Measurements from ENCODE around the gene CYP2C8. TPM values are rescaled to one million over a fixed set of nuclear protein-coding genes. Genes with fewer than 3 reads are reported as not detected.

The CYP2C8 gene
- total and polyA plus RNA-seq, 2 donors (not counting 3 experiments of a cell fraction or from before 2014, with no cell fraction given): 0.06 TPM; not detected in 1

- no peak overlapping the region for H2AFZ ChIP-seq (ENCODE audit: low read depth, low read length)
- CTCF ChIA-PET: no interaction called here
These were observed 12.4 kb downstream of the CYP2C8 start for GRCh38 chr10:95056744-95057363.

More at GRCh38 chr10:95056744-95057363, 12.4 kb downstream of the CYP2C8 start:
- BruUV-seq (replicated peaks): no TSS peak
- intact Hi-C loops (cut with micrococcal nuclease): no loop called here
- Histone ChIP-seq H3K9me3 (replicated peaks; ENCODE audit: control insufficient read depth, insufficient read depth, low read length) (no peaks in the 10 kb centered on the region), H3K4me1 (ENCODE audit: control insufficient read depth, extremely low read depth, insufficient read depth, low read length) (no peaks in the 10 kb centered on the region), H3K36me3 (ENCODE audit: control insufficient read depth in 2 of 2, extremely low read depth in 1 of 2, insufficient read depth in 2 of 2, low read length in 2 of 2) (no peaks in the 10 kb centered on the region), H4K20me1 (replicated peaks; ENCODE audit: control insufficient read depth, extremely low read depth, insufficient read depth, low read length) (no peaks in the 10 kb centered on the region), H3K27me3 (ENCODE audit: control insufficient read depth in 2 of 2, insufficient read depth in 2 of 2, low read length in 2 of 2) (no peaks in the 10 kb centered on the region), H3K9ac (replicated peaks; ENCODE audit: extremely low read depth, insufficient read depth, low read length) (no peak overlapping the region), H3K9me1 (replicated peaks; ENCODE audit: control insufficient read depth, extremely low read depth, insufficient read depth, low read length) (no peaks in the 10 kb centered on the region), H3K4me2 (ENCODE audit: insufficient read depth, low read length) (no peak overlapping the region), H3K27ac (ENCODE audit: insufficient read depth, low read depth, low read length) (no peak overlapping the region), H3K4me3 (replicated peaks in 1 of 3; ENCODE audit: insufficient read depth in 1 of 3, low read depth in 1 of 3, low read length in 3 of 3) (no peak overlapping the region), H3K79me2 (ENCODE audit: control insufficient read depth, insufficient read depth, low read length) (no peaks in the 10 kb centered on the region)
- FAIRE-seq (no peak), DNase-seq (ENCODE audit: low read depth, low spot score) (no peak)
- POLR2A ChIA-PET: no interaction called here
- TF ChIP-seq CTCF (IDR thresholded peaks at IDR 0.05; ENCODE audit: extremely low read depth in 1 of 2, insufficient read depth in 1 of 2, low read depth in 1 of 2, low read length in 2 of 2) (no peak), EZH2 (IDR thresholded peaks at IDR 0.05; ENCODE audit: borderline replicate concordance, low read depth, low read length, severe bottlenecking) (no peak), MYC (IDR thresholded peaks at IDR 0.05; ENCODE audit: low read depth, low read length) (no peak), GATA2 (IDR thresholded peaks at IDR 0.05; ENCODE audit: insufficient read depth, insufficient read length, low read depth, low read length) (no peak), JUN (IDR thresholded peaks at IDR 0.05; ENCODE audit: borderline replicate concordance, insufficient read depth, insufficient read length, low read depth) (no peak), POLR2AphosphoS5 (IDR thresholded peaks at IDR 0.05; ENCODE audit: insufficient read depth, low read depth, low read length) (no peak), MAX (IDR thresholded peaks at IDR 0.05; ENCODE audit: insufficient read depth, insufficient read length) (no peak), FOS (IDR thresholded peaks at IDR 0.05; ENCODE audit: borderline replicate concordance, insufficient read depth, low read length) (no peak), POLR2A (IDR thresholded peaks at IDR 0.05; ENCODE audit: low read depth, low read length) (no peak)
- dilution Hi-C loops (cut with MboI; ENCODE audit: extremely low pct_ligation_motif_present, low sequenced_read_pairs): no loop called here
